Measurements from ENCODE around the gene PLXNA2. TPM values are rescaled to one million over a fixed set of nuclear protein-coding genes. Genes with fewer than 3 reads are reported as not detected.

Gene PLXNA2
- total RNA-seq, 1 experiment from 2014 or later, result 0.89 TPM

DNA sequence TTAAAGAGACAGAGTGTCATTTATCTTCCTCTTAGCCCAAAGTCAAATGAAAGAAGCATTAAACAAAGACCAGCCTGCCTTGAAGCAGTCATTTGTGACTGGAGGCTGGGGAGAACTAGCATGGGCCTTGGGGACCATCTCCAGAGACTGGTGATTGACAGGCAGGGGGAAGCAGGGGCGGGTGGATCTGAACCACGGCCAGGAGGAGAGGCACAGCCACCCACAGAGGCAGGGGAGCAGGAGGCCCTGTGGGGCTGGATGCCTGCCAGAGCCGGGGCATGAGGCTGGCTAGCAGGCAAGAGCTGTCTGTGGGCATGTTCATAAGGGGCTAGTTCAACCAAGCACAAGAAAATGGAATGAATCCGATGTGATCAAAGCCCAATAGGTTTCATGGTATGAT lies 73.9 kb downstream of the PLXNA2 start:
- ATAC-seq (no peak), DNase-seq (ENCODE audit: low read depth, low spot score) (no peak)
- no peak overlapping the region for H2AFZ ChIP-seq (ENCODE audit: low read depth, low read length, poor library complexity, severe bottlenecking)
- H3K36me3 ChIP-seq (ENCODE audit: control insufficient read depth in 1 of 2, insufficient read depth in 2 of 2, low read length in 2 of 2), result no peaks in the 10 kb centered on the region
- no peak overlapping the region for H3K9ac ChIP-seq (ENCODE audit: low read length)
- H3K79me2 ChIP-seq (ENCODE audit: insufficient read depth, low read length), result no peaks in the 10 kb centered on the region
- CTCF ChIA-PET, result no interaction called here
- no TSS peak for BruUV-seq (replicated peaks)
- no peak overlapping the region for H3K4me3 ChIP-seq (replicated peaks in 1 of 2; ENCODE audit: low read depth in 1 of 2, low read length in 2 of 2)
- no peaks in the 10 kb centered on the region for H3K9me2 ChIP-seq (ENCODE audit: insufficient read depth)
- POLR2A ChIA-PET, result no interaction called here
- H3K27ac ChIP-seq (ENCODE audit: low read depth, low read length), result no peak overlapping the region
- peaks cover 7% of the 10 kb centered on the region; the same call in 1 of the 2 replicates for H3K27me3 ChIP-seq (ENCODE audit: insufficient read depth, low read length)
- no peak for TF ChIP-seq RAD21 (IDR thresholded peaks at IDR 0.05; ENCODE audit: low read depth)
- H3K9me3 ChIP-seq (ENCODE audit: control insufficient read depth in 1 of 2, insufficient read depth in 1 of 2, low read depth in 1 of 2, low read length in 2 of 2), result no peaks in the 10 kb centered on the region
- no peak overlapping the region for H3K4me2 ChIP-seq (ENCODE audit: low read length)
- RAD21 ChIA-PET (ENCODE audit: low non-redundant PET in 1 of 2, low total read pairs in 2 of 2, uncharacterized antibody in 2 of 2, unreplicated experiment in 2 of 2), result no interaction called here
- no peaks in the 10 kb centered on the region for H3K4me1 ChIP-seq (ENCODE audit: control insufficient read depth in 1 of 2, insufficient read depth in 2 of 2, low read length in 2 of 2)
- no peaks in the 10 kb centered on the region for H4K20me1 ChIP-seq (ENCODE audit: insufficient read depth)
- intact Hi-C loops (cut with micrococcal nuclease), result no loop called here

DNA sequence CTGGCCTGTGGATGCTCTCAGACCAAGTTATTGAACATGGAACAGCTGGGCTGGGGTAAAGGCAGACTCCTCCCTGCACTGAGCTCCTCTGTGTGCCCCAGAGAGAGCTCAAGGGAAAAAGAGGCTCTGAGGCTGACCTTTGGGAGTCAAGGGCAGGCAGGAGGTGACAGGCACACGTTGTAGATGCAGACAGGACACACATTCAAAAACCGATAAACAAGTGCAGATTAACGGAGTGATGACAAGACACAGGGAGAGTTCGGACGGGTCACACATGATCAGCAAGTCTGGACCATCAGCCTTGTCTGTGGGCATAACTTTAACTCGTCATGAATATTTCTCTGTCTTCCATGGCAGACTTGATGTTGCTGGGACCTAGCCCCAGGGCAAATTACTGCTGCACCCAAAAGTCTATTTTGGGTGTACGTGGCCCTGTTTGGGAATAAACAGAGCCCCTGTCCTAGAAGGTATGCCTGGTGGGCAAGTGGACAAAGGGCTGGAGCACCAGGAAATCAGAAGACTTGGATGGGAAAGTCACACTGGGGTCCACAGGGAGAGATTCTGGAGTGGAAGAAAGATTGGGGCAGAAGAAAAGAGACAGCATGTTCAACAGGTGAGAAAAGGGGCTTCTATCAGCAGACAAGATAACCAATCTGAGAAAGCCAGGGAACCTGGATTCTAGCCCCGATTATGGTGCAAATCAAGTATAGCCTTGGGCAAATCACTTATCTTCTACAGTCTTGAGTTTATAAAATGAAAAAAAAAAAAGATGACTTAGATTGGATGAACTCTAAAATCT lies 74.9 kb downstream of the PLXNA2 start:
- ChIA-PET RAD21 (ENCODE audit: low non-redundant PET in 1 of 2, low total read pairs in 2 of 2, uncharacterized antibody in 2 of 2, unreplicated experiment in 2 of 2) (no interaction called here), CTCF (no interaction called here), POLR2A (no interaction called here)
- Histone ChIP-seq H3K4me1 (ENCODE audit: control insufficient read depth in 1 of 2, insufficient read depth in 2 of 2, low read length in 2 of 2) (no peaks in the 10 kb centered on the region), H3K4me3 (replicated peaks in 1 of 2; ENCODE audit: low read depth in 1 of 2, low read length in 2 of 2) (no peak overlapping the region), H3K27me3 (ENCODE audit: insufficient read depth, low read length) (peaks cover 7% of the 10 kb centered on the region; the same call in 1 of the 2 replicates), H3K79me2 (ENCODE audit: insufficient read depth, low read length) (no peaks in the 10 kb centered on the region), H2AFZ (ENCODE audit: low read depth, low read length, poor library complexity, severe bottlenecking) (no peak overlapping the region), H3K27ac (ENCODE audit: low read depth, low read length) (no peak overlapping the region), H3K9me3 (ENCODE audit: control insufficient read depth in 1 of 2, insufficient read depth in 1 of 2, low read depth in 1 of 2, low read length in 2 of 2) (no peaks in the 10 kb centered on the region), H3K9ac (ENCODE audit: low read length) (no peak overlapping the region), H3K4me2 (ENCODE audit: low read length) (no peak overlapping the region), H3K36me3 (ENCODE audit: control insufficient read depth in 1 of 2, insufficient read depth in 2 of 2, low read length in 2 of 2) (no peaks in the 10 kb centered on the region), H3K9me2 (ENCODE audit: insufficient read depth) (no peaks in the 10 kb centered on the region), H4K20me1 (ENCODE audit: insufficient read depth) (no peaks in the 10 kb centered on the region)
- intact Hi-C loops (cut with micrococcal nuclease), result no loop called here
- ATAC-seq (no peak), DNase-seq (ENCODE audit: low read depth, low spot score) (no peak)
- no TSS peak for BruUV-seq (replicated peaks)
- TF ChIP-seq EGR1 (IDR thresholded peaks at IDR 0.05; ENCODE audit: low read depth), result no peak
- TF ChIP-seq, protein P1, sequence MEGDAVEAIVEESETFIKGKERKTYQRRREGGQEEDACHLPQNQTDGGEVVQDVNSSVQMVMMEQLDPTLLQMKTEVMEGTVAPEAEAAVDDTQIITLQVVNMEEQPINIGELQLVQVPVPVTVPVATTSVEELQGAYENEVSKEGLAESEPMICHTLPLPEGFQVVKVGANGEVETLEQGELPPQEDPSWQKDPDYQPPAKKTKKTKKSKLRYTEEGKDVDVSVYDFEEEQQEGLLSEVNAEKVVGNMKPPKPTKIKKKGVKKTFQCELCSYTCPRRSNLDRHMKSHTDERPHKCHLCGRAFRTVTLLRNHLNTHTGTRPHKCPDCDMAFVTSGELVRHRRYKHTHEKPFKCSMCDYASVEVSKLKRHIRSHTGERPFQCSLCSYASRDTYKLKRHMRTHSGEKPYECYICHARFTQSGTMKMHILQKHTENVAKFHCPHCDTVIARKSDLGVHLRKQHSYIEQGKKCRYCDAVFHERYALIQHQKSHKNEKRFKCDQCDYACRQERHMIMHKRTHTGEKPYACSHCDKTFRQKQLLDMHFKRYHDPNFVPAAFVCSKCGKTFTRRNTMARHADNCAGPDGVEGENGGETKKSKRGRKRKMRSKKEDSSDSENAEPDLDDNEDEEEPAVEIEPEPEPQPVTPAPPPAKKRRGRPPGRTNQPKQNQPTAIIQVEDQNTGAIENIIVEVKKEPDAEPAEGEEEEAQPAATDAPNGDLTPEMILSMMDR (IDR thresholded peaks at IDR 0.05 in 2 of 3, conservative IDR thresholded peaks at IDR 0.05 in 1 of 3; ENCODE audit: borderline replicate concordance in 1 of 3, insufficient read depth in 1 of 3, low read depth in 2 of 3, low read length in 2 of 3), result no peak
- no peak for TF ChIP-seq CBX3 (IDR thresholded peaks at IDR 0.05; ENCODE audit: low read depth)
- no peak for TF ChIP-seq SP1 (IDR thresholded peaks at IDR 0.05; ENCODE audit: low read depth)
- TF ChIP-seq JUND (IDR thresholded peaks at IDR 0.05), result no peak
- TF ChIP-seq, protein P2, sequence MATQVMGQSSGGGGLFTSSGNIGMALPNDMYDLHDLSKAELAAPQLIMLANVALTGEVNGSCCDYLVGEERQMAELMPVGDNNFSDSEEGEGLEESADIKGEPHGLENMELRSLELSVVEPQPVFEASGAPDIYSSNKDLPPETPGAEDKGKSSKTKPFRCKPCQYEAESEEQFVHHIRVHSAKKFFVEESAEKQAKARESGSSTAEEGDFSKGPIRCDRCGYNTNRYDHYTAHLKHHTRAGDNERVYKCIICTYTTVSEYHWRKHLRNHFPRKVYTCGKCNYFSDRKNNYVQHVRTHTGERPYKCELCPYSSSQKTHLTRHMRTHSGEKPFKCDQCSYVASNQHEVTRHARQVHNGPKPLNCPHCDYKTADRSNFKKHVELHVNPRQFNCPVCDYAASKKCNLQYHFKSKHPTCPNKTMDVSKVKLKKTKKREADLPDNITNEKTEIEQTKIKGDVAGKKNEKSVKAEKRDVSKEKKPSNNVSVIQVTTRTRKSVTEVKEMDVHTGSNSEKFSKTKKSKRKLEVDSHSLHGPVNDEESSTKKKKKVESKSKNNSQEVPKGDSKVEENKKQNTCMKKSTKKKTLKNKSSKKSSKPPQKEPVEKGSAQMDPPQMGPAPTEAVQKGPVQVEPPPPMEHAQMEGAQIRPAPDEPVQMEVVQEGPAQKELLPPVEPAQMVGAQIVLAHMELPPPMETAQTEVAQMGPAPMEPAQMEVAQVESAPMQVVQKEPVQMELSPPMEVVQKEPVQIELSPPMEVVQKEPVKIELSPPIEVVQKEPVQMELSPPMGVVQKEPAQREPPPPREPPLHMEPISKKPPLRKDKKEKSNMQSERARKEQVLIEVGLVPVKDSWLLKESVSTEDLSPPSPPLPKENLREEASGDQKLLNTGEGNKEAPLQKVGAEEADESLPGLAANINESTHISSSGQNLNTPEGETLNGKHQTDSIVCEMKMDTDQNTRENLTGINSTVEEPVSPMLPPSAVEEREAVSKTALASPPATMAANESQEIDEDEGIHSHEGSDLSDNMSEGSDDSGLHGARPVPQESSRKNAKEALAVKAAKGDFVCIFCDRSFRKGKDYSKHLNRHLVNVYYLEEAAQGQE (IDR thresholded peaks at IDR 0.05; ENCODE audit: low read depth), result no peak
- TF ChIP-seq, protein P3, sequence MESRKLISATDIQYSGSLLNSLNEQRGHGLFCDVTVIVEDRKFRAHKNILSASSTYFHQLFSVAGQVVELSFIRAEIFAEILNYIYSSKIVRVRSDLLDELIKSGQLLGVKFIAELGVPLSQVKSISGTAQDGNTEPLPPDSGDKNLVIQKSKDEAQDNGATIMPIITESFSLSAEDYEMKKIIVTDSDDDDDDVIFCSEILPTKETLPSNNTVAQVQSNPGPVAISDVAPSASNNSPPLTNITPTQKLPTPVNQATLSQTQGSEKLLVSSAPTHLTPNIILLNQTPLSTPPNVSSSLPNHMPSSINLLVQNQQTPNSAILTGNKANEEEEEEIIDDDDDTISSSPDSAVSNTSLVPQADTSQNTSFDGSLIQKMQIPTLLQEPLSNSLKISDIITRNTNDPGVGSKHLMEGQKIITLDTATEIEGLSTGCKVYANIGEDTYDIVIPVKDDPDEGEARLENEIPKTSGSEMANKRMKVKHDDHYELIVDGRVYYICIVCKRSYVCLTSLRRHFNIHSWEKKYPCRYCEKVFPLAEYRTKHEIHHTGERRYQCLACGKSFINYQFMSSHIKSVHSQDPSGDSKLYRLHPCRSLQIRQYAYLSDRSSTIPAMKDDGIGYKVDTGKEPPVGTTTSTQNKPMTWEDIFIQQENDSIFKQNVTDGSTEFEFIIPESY (IDR thresholded peaks at IDR 0.05; ENCODE audit: extremely low read depth, insufficient replicate concordance, low read length), result no peak
- TF ChIP-seq SIN3A (IDR thresholded peaks at IDR 0.05; ENCODE audit: low read depth), result no peak
- TF ChIP-seq EZH2phosphoT487 (IDR thresholded peaks at IDR 0.05; ENCODE audit: borderline replicate concordance), result no peak
- no peak for TF ChIP-seq ZFX (IDR thresholded peaks at IDR 0.05)
- TF ChIP-seq SRF (IDR thresholded peaks at IDR 0.05; ENCODE audit: low read depth), result no peak
- TF ChIP-seq EZH2 (IDR thresholded peaks at IDR 0.05), result no peak

All from HCT116 (cell line).